IMR-90 (cell line): ENCODE data around the gene TOMM20.

ENCODE experiments used
- RFX5 ChIP-seq: IDR thresholded peaks from 2 replicates; pipeline ENCODE4 v1.8.0; 2012; ENCODE audit warnings: low read depth, mild to moderate bottlenecking, low read length, moderate library complexity
- TF ChIP-seq, protein P1 (sequence below): conservative IDR thresholded peaks from 2 replicates; pipeline ENCODE4 v1.5.1; 2012; ENCODE audit warnings: mild to moderate bottlenecking, low read depth, low read length, improper control_type of control experiment

DNA sequence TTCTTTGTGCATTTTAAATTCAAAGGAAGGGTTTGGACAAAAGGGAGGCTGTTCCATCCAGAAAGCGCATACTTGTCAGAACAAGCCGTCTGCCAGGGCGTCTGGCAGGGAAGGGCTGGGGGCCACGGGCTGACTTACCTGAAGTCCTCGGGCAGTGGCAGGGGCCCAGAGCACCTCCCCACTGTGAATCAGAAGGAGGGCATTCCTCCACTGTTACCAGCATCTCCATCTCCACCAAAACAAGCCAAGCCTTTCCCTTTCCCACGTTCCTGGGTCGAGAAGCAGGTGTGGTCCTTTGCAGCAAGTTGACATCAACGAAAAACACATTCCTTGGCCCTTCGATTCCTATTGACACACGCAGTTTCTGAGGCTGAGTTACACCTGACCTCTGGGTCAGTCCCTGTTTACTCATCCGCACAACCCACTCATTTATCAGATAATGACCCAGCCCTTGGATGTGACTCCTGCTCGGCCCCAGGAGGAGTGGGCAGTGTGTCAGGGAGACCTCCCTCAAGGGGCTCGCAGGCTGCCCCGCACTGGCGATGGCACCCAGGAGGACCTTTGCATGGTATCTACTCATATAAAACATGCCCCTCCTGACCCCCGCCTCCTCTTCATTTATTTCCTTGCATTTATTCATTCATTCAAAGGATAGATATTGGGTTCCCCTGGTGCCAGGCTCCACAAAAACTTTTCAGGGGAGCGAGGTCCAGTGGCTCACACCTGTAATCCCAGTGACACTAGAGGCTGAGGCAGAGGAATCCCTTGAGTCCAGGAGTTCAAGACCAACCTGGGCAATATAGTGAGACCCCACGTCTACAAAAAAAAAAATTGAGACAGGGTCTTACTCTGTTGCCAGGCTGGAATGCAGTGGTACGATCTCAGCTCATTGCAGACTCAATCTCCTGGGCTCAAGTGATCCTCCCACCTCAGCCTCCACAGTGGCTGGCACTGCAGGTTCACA is 60.2 kb downstream of the TOMM20 start:
- TF ChIP-seq, protein P1, sequence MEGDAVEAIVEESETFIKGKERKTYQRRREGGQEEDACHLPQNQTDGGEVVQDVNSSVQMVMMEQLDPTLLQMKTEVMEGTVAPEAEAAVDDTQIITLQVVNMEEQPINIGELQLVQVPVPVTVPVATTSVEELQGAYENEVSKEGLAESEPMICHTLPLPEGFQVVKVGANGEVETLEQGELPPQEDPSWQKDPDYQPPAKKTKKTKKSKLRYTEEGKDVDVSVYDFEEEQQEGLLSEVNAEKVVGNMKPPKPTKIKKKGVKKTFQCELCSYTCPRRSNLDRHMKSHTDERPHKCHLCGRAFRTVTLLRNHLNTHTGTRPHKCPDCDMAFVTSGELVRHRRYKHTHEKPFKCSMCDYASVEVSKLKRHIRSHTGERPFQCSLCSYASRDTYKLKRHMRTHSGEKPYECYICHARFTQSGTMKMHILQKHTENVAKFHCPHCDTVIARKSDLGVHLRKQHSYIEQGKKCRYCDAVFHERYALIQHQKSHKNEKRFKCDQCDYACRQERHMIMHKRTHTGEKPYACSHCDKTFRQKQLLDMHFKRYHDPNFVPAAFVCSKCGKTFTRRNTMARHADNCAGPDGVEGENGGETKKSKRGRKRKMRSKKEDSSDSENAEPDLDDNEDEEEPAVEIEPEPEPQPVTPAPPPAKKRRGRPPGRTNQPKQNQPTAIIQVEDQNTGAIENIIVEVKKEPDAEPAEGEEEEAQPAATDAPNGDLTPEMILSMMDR: no peak
- TF ChIP-seq RFX5: no peak
